Measurements from ENCODE around the gene RYR2. TPM values are rescaled to one million over a fixed set of nuclear protein-coding genes. Genes with fewer than 3 reads are reported as not detected.

RYR2 gene
- total RNA-seq, 1 experiment from 2014 or later = 3.4 TPM

- H3K4me3 Mint-ChIP-seq = no peak overlapping the region
- Histone ChIP-seq H3K4me1 (ENCODE audit: insufficient read depth, low read length) (peaks cover 9% of the 10 kb centered on the region; the same call in 1 of the 2 replicates), H3K27ac (ENCODE audit: insufficient read length, low read depth, low read length) (no peak overlapping the region), H3K79me1 (ENCODE audit: insufficient read depth, low read depth, low read length, poor library complexity, severe bottlenecking) (no peaks in the 10 kb centered on the region), H3K56ac (ENCODE audit: insufficient read length, low read depth, low read length) (no peak overlapping the region), H3K27me3 (ENCODE audit: insufficient read depth, low read length) (no peaks in the 10 kb centered on the region), H3K23me2 (ENCODE audit: insufficient read length, low read depth, low read length, poor library complexity, severe bottlenecking) (no peaks in the 10 kb centered on the region), H3K9ac (ENCODE audit: extremely low read depth, insufficient read length, low read length) (no peak overlapping the region), H2BK5ac (ENCODE audit: insufficient read length, low read length) (no peak overlapping the region), H3K23ac (ENCODE audit: insufficient read length, low read depth, low read length) (no peak overlapping the region), H2AK5ac (ENCODE audit: insufficient read length, low read length) (no peak overlapping the region), H3T11ph (ENCODE audit: low read length) (no peak overlapping the region), H3K9me3 (ENCODE audit: control insufficient read depth, low read depth, low read length) (no peaks in the 10 kb centered on the region), H4K91ac (ENCODE audit: insufficient read length, low read depth, low read length) (no peak overlapping the region), H2AFZ (ENCODE audit: low read length) (no peak overlapping the region), H2BK12ac (ENCODE audit: insufficient read length, low read depth, low read length) (no peak overlapping the region), H3K18ac (ENCODE audit: insufficient read length, low read depth, low read length) (no peak overlapping the region), H2BK20ac (ENCODE audit: low read depth, low read length, poor library complexity, severe bottlenecking) (no peak overlapping the region), H4K20me1 (ENCODE audit: control insufficient read depth, insufficient read depth, insufficient read length) (no peaks in the 10 kb centered on the region), H4K8ac (replicated peaks; ENCODE audit: insufficient read length, low read depth, low read length) (no peak overlapping the region), H3K4me2 (ENCODE audit: insufficient read depth, insufficient read length, low read length) (no peak overlapping the region), H3K79me2 (ENCODE audit: insufficient read depth, low read length) (no peaks in the 10 kb centered on the region), H2BK120ac (ENCODE audit: low read depth, low read length, poor library complexity, severe bottlenecking) (no peak overlapping the region), H3K4ac (ENCODE audit: low read depth, low read length) (no peak overlapping the region), H2BK15ac (ENCODE audit: low read depth, low read length) (no peak overlapping the region), H4K5ac (ENCODE audit: insufficient read length, low read depth, low read length) (no peak overlapping the region), H3K14ac (ENCODE audit: insufficient read depth, low read length) (no peak overlapping the region)
- DNase-seq = no peak
- peaks cover 6 to 7% (median 6%) of the 10 kb centered on the region in 3 experiments for H3K36me3 Mint-ChIP-seq (ENCODE audit: insufficient read depth in 1 of 3, low read depth in 3 of 3)
- peaks cover 7 to 9% of the 10 kb centered on the region in 2 experiments for H3K9me3 Mint-ChIP-seq
- peaks cover 3% of the 10 kb centered on the region for H3K27me3 Mint-ChIP-seq (ENCODE audit: low read depth)
- WGBS (ENCODE audit: extremely low coverage, insufficient read length, low lambda C conversion rate) = no CpG with 5 or more reads among the region's 3 CpGs
- peaks cover 28 to 35% of the 10 kb centered on the region in 2 experiments for H3K4me1 Mint-ChIP-seq
- H3K27ac Mint-ChIP-seq = no peak overlapping the region
- TF ChIP-seq CTCF (conservative IDR thresholded peaks at IDR 0.05) = no peak
These were observed 12.7 kb upstream of the RYR2 start for GRCh38 chr1:237029240-237029639.
